Activated naive CD8-positive, alpha-beta T cell (primary cell): ENCODE measurements around the gene CNTLN.
"Not testable (repeated sequence)": the region's sequence is repeated elsewhere in the genome, so short reads cannot be mapped to it uniquely, and the experiment has no call there.

ENCODE experiments used
- H3K27ac Mint-ChIP-seq: one replicate; pipeline ENCODE4 v1.8.0; 2021; ENCODE audit warnings: mixed read lengths
- H3K27me3 Mint-ChIP-seq: one replicate; pipeline ENCODE4 v1.8.0; 2021; ENCODE audit warnings: mixed read lengths
- H3K36me3 Mint-ChIP-seq: one replicate; pipeline ENCODE4 v1.8.0; 2021; ENCODE audit warnings: mixed read lengths
- H3K4me1 Mint-ChIP-seq: one replicate; pipeline ENCODE4 v1.8.0; 2021; ENCODE audit warnings: low read depth, mixed read lengths
- H3K4me3 Mint-ChIP-seq: one replicate; pipeline ENCODE4 v1.8.0; 2021; ENCODE audit warnings: mild to moderate bottlenecking, mixed read lengths
- H3K9me3 Mint-ChIP-seq: one replicate; pipeline ENCODE4 v1.8.0; 2021; ENCODE audit warnings: low read depth, mixed read lengths

The CNTLN gene

GRCh38 chr9:17318821-17319320 lies 184.0 kb downstream of the CNTLN start:
- no peaks in the 10 kb centered on the region for H3K27me3 Mint-ChIP-seq
- H3K9me3 Mint-ChIP-seq, result no peaks in the 10 kb centered on the region
- H3K4me3 Mint-ChIP-seq, result no peak overlapping the region
- H3K27ac Mint-ChIP-seq, result no peak overlapping the region
- no peaks in the 10 kb centered on the region for H3K4me1 Mint-ChIP-seq
- H3K36me3 Mint-ChIP-seq, result no peaks in the 10 kb centered on the region

GRCh38 chr9:17319864-17320263 lies 185.0 kb downstream of the CNTLN start:
- Mint-ChIP-seq H3K9me3 (no peaks in the 10 kb centered on the region), H3K36me3 (no peaks in the 10 kb centered on the region), H3K27me3 (no peaks in the 10 kb centered on the region), H3K27ac (no peak overlapping the region), H3K4me1 (no peaks in the 10 kb centered on the region), H3K4me3 (no peak overlapping the region)

GRCh38 chr9:17322882-17323864 lies 188.3 kb downstream of the CNTLN start:
- Mint-ChIP-seq H3K9me3 (no peaks in the 10 kb centered on the region), H3K4me3 (no peak overlapping the region), H3K27ac (no peak overlapping the region), H3K36me3 (no peaks in the 10 kb centered on the region), H3K4me1 (no peaks in the 10 kb centered on the region), H3K27me3 (no peaks in the 10 kb centered on the region)

DNA sequence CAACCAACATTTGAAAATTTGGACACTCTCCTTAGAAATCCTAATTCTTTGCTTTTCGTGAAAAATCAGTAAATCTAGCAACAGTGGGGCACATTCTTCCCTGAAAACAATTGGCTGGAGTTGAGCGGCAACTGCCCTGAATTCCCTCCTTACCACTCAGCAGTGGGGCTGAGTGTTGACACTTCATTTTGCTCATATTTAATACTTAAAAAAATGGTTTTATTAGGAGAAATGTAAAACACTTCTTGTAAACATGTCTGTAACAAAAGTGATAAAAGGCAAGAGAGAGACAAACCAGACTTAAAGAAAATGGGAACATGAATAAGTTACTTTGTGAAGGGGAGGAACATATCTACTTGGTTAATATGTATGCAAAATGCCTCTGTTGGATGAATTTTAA lies 193.5 kb downstream of the CNTLN start:
- H3K4me1 Mint-ChIP-seq, result no peaks in the 10 kb centered on the region

GRCh38 chr9:17330097-17330496 lies 195.3 kb downstream of the CNTLN start:
- H3K27me3 Mint-ChIP-seq, result no peaks in the 10 kb centered on the region
- H3K4me3 Mint-ChIP-seq, result no peak overlapping the region
- H3K9me3 Mint-ChIP-seq, result no peaks in the 10 kb centered on the region

More for the DNA sequence above, 193.5 kb downstream of the CNTLN start:
- Mint-ChIP-seq H3K4me3 (no peak overlapping the region), H3K36me3 (no peaks in the 10 kb centered on the region), H3K9me3 (no peaks in the 10 kb centered on the region), H3K27ac (no peak overlapping the region), H3K27me3 (no peaks in the 10 kb centered on the region)

GRCh38 chr9:17332115-17332514 lies 197.3 kb downstream of the CNTLN start:
- Mint-ChIP-seq H3K27me3 (no peaks in the 10 kb centered on the region), H3K27ac (no peak overlapping the region), H3K4me3 (no peak overlapping the region), H3K36me3 (no peaks in the 10 kb centered on the region), H3K4me1 (no peaks in the 10 kb centered on the region), H3K9me3 (no peaks in the 10 kb centered on the region)

More at GRCh38 chr9:17330097-17330496, 195.3 kb downstream of the CNTLN start:
- Mint-ChIP-seq H3K4me1 (no peaks in the 10 kb centered on the region), H3K36me3 (no peaks in the 10 kb centered on the region), H3K27ac (no peak overlapping the region)

DNA sequence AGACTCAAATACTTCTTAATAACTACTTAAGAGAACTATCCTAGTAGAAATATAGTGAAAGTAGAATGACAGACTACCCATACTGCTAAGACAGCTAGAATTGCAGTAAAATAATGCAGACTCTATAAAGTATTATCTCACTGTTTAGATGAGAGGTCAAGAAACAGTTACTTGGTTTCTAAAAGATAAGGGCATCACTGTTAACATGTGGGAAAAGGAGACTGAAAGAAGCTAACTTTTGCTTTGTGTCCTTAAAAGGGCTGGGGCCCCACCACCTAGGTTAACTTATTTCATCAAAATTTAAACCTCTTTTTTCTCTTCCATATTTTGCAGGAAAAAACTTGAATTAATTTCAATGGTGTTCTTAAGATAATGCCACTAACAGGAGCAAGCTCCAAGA lies 204.3 kb downstream of the CNTLN start:
- H3K4me3 Mint-ChIP-seq, result no peak overlapping the region
- H3K36me3 Mint-ChIP-seq, result no peaks in the 10 kb centered on the region
- no peaks in the 10 kb centered on the region for H3K27me3 Mint-ChIP-seq
- no peak overlapping the region for H3K27ac Mint-ChIP-seq
- H3K9me3 Mint-ChIP-seq, result no peaks in the 10 kb centered on the region
- no peaks in the 10 kb centered on the region for H3K4me1 Mint-ChIP-seq

GRCh38 chr9:17342696-17343095 lies 207.9 kb downstream of the CNTLN start:
- Mint-ChIP-seq H3K4me3 (no peak overlapping the region), H3K9me3 (no peaks in the 10 kb centered on the region), H3K27ac (no peak overlapping the region), H3K4me1 (no peaks in the 10 kb centered on the region), H3K36me3 (peaks cover 5% of the 10 kb centered on the region), H3K27me3 (no peaks in the 10 kb centered on the region)

- Mint-ChIP-seq H3K9me3 (no peaks in the 10 kb centered on the region), H3K27me3 (no peaks in the 10 kb centered on the region), H3K4me1 (no peaks in the 10 kb centered on the region), H3K4me3 (no peak overlapping the region), H3K36me3 (peaks cover 5% of the 10 kb centered on the region), H3K27ac (no peak overlapping the region)
Observed at GRCh38 chr9:17349831-17350230, 215.0 kb downstream of the CNTLN start.

DNA sequence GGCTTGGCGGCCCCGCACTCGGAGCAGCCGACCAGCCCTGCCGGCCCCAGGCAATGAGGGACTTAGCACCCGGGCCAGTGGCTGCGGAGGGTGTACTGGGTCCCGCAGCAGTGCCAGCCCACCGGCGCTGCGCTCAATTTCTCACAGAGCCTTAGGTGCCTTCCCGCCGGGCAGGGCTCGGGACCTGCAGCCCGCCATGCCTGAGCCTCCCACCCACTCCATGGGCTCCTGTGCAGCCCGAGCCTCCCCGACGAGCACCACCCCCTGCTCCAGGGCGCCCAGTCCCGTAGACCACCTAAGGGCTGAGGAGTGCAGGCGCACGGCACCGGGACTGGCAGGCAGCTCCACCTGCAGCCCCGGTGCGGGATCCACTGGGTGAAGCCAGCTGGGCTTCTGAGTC lies 219.2 kb downstream of the CNTLN start:
- not testable (repeated sequence) for H3K36me3 Mint-ChIP-seq, H3K4me1 Mint-ChIP-seq, H3K4me3 Mint-ChIP-seq, H3K27ac Mint-ChIP-seq, H3K9me3 Mint-ChIP-seq, H3K27me3 Mint-ChIP-seq

GRCh38 chr9:17361378-17361777 lies 226.5 kb downstream of the CNTLN start:
- Mint-ChIP-seq H3K36me3 (no peaks in the 10 kb centered on the region), H3K4me1 (no peaks in the 10 kb centered on the region), H3K4me3 (no peak overlapping the region), H3K27me3 (no peaks in the 10 kb centered on the region), H3K9me3 (no peaks in the 10 kb centered on the region), H3K27ac (no peak overlapping the region)

- Mint-ChIP-seq H3K9me3 (no peaks in the 10 kb centered on the region), H3K4me3 (no peak overlapping the region), H3K36me3 (peaks cover 7% of the 10 kb centered on the region), H3K27me3 (no peaks in the 10 kb centered on the region), H3K27ac (no peak overlapping the region), H3K4me1 (no peaks in the 10 kb centered on the region)
Observed at GRCh38 chr9:17367035-17367434, 232.2 kb downstream of the CNTLN start.

- no peak overlapping the region for H3K4me3 Mint-ChIP-seq
- no peak overlapping the region for H3K27ac Mint-ChIP-seq
- no peaks in the 10 kb centered on the region for H3K9me3 Mint-ChIP-seq
Observed at GRCh38 chr9:17380126-17380861, 245.5 kb downstream of the CNTLN start.

GRCh38 chr9:17387565-17387964 lies 252.7 kb downstream of the CNTLN start:
- Mint-ChIP-seq H3K27ac (no peak overlapping the region), H3K4me1 (no peaks in the 10 kb centered on the region), H3K27me3 (no peaks in the 10 kb centered on the region), H3K36me3 (no peaks in the 10 kb centered on the region), H3K4me3 (no peak overlapping the region), H3K9me3 (no peaks in the 10 kb centered on the region)

More at GRCh38 chr9:17380126-17380861, 245.5 kb downstream of the CNTLN start:
- Mint-ChIP-seq H3K36me3 (no peaks in the 10 kb centered on the region), H3K27me3 (no peaks in the 10 kb centered on the region), H3K4me1 (no peaks in the 10 kb centered on the region)

DNA sequence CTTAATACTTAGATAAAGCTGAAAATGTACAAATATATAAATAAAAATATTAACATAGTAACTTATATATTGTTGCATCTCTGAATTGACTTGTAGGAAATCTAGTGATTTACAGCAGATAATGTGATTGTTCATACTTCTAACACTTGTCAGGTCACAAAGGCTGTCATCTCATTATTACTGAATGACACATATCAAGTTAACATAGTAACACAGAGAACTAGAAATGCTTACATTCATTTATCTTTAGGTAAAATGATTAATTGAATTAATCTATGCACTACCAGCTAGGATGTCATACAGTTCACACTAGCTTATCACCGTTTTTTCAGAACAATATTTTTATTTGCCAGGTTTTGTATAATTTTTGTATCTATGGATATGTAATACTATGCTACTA lies 254.2 kb downstream of the CNTLN start:
- Mint-ChIP-seq H3K9me3 (no peaks in the 10 kb centered on the region), H3K27me3 (no peaks in the 10 kb centered on the region), H3K4me3 (no peak overlapping the region), H3K4me1 (no peaks in the 10 kb centered on the region), H3K36me3 (no peaks in the 10 kb centered on the region), H3K27ac (no peak overlapping the region)
